PC-3 (cell line): ENCODE measurements around the gene POLR3C.
"Not testable (repeated sequence)": the region's sequence is repeated elsewhere in the genome, so short reads cannot be mapped to it uniquely, and the experiment has no call there.

ENCODE experiments used
- CTCF ChIP-seq: fragments of 300-600 bp; sonication (generic); conservative IDR thresholded peaks from 2 replicates; pipeline ENCODE4 v1.5.1; 2017; ENCODE audit warnings: antibody characterized with exemption, low read depth, mild to moderate bottlenecking, low read length
- EZH2 ChIP-seq: fragments of 300-600 bp; sonication (generic); IDR thresholded peaks from one replicate; pipeline ENCODE4 v1.6.1; 2017; ENCODE audit warnings: antibody characterized with exemption, mild to moderate bottlenecking, low read length; ENCODE audit not compliant: unreplicated experiment
- EZH2phosphoT487 ChIP-seq: fragments of 300-600 bp; sonication (generic); IDR thresholded peaks from 2 replicates; pipeline ENCODE4 v1.6.1; 2018; ENCODE audit warnings: mild to moderate bottlenecking, antibody characterized with exemption, low read length, borderline replicate concordance

- TF ChIP-seq EZH2, CTCF, EZH2phosphoT487: not testable (repeated sequence)
Measured at GRCh38 chr1:145822779-145823331, 1.1 kb upstream of the POLR3C start.
